ENCODE data around the gene TNC.

DNA sequence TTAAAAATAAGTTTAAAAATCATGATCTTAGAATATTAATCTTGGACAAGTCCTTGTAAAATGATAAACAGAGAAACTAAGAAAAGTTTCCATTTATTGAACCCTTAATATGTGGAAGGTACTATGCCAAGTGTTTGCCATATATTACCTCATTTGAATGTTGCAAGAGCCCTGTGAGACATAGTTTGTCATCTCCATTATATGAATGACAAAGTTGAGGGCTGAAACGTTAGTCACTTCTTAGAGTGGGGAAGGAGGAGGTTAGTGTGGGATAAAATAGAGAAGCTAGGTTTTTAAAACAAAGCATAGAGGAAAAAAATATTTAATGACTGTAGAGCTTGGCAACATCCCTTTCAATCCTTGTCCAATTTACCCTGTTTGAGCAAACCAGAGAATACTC, 2.0 kb downstream of the TNC start:
- TF ChIP-seq, protein P1, sequence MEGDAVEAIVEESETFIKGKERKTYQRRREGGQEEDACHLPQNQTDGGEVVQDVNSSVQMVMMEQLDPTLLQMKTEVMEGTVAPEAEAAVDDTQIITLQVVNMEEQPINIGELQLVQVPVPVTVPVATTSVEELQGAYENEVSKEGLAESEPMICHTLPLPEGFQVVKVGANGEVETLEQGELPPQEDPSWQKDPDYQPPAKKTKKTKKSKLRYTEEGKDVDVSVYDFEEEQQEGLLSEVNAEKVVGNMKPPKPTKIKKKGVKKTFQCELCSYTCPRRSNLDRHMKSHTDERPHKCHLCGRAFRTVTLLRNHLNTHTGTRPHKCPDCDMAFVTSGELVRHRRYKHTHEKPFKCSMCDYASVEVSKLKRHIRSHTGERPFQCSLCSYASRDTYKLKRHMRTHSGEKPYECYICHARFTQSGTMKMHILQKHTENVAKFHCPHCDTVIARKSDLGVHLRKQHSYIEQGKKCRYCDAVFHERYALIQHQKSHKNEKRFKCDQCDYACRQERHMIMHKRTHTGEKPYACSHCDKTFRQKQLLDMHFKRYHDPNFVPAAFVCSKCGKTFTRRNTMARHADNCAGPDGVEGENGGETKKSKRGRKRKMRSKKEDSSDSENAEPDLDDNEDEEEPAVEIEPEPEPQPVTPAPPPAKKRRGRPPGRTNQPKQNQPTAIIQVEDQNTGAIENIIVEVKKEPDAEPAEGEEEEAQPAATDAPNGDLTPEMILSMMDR (IDR thresholded peaks at IDR 0.05): no peak
- TF ChIP-seq POLR2A (IDR thresholded peaks at IDR 0.05): no peak
